D721Med (cell line): ENCODE results near the gene ATP10A.

Experiments
- DNase-seq: peaks from one replicate; pipeline ENCODE4 v3.0.0; 2011; ENCODE audit warnings: low spot score; ENCODE audit not compliant: insufficient read length
- FAIRE-seq: peaks from 2 replicates; lab custom pipeline; 2011; peaks lifted over from hg19 to GRCh38; lab: Jason Lieb, UNC
- TF ChIP-seq, protein P1 (sequence below): IDR thresholded peaks from 2 replicates; pipeline ENCODE4 v1.5.1; 2012; ENCODE audit warnings: mild to moderate bottlenecking, control low read depth; ENCODE audit not compliant: insufficient read depth; ENCODE audit errors: missing control alignments

The ATP10A gene

DNA sequence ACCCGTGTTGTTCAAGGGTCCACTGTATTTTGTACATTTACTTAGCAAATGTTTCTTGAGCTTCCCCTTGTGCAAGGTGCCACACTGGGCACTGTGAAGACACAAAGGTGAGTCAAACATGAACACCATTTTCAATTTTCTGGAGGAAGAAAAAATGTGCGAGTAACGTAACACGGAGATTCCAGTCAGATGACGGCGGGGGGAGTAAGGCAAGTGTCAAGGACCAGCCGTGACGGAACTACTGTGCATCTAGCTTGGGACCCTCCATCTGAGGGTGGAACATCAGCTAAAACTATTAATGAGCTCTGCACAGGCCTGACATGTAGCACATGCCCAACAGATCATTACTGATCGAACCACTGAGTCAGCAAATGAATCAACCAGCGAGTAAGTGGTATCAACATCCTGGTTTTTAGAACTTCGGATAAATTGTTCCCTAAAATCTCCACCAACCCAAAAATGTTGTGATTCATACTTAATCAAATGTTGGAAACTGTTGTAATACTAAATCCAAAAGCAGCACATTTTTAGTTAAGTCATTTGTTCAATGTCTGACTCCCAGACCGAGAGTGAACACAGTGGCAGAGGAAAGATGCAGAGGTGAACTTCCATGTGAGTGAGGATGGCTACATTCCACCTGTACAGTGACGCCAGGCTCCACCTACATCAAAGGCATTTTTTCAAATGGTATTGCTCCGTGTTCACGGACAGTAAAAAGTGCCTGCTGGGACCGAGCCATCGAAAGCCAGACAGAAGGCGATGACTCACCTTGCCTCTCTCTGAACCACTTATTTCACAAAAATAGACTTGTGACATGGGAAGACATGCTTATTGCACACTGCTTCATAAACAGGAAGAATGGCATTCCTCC is 172.2 kb downstream of the ATP10A start:
- no peak for FAIRE-seq
- DNase-seq, result no peak
- TF ChIP-seq, protein P1, sequence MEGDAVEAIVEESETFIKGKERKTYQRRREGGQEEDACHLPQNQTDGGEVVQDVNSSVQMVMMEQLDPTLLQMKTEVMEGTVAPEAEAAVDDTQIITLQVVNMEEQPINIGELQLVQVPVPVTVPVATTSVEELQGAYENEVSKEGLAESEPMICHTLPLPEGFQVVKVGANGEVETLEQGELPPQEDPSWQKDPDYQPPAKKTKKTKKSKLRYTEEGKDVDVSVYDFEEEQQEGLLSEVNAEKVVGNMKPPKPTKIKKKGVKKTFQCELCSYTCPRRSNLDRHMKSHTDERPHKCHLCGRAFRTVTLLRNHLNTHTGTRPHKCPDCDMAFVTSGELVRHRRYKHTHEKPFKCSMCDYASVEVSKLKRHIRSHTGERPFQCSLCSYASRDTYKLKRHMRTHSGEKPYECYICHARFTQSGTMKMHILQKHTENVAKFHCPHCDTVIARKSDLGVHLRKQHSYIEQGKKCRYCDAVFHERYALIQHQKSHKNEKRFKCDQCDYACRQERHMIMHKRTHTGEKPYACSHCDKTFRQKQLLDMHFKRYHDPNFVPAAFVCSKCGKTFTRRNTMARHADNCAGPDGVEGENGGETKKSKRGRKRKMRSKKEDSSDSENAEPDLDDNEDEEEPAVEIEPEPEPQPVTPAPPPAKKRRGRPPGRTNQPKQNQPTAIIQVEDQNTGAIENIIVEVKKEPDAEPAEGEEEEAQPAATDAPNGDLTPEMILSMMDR, result no peak

DNA sequence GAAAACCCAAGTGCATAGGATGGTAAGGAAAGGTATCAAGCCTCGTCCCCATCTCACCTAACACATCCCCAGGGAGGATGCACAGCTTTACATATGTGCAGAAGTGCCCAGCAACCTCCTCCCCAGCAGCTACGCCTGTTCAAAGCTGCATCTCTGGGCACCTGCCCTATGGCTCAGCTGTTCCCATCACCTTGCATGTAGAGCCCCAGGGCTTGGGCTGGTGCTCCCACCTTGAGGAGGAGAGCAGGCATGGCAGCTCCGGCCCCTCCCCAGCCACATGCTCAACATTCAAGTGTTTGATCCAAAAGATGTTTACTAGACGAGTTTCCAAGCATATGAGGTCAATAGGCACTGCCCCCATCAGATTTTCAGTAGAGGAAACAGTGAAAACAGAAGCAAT is 173.5 kb downstream of the ATP10A start:
- no peak for DNase-seq
- TF ChIP-seq, protein P1, result peak; percentile 20
- FAIRE-seq, result no peak

DNA sequence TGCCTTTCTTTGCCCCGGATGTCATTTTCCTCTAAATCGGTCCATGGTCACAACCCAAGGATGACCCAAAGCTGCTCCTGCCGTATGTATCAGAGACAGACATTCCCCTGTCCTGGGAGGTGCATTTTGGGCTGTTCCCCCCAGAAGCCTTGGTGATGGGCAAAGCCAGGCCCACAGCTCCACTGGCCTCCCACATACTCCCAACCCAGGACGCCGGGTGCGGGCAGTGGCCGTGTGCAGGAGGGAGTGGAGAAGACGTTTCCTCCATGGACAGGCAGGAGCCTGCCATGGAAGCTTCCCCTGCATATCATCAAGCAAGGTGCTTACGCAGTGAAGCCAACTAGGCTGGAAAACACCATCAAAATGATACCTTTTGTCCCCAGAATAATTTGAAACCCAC is 175.0 kb downstream of the ATP10A start:
- TF ChIP-seq, protein P1, result no peak
- DNase-seq (no peak), FAIRE-seq (no peak)

DNA sequence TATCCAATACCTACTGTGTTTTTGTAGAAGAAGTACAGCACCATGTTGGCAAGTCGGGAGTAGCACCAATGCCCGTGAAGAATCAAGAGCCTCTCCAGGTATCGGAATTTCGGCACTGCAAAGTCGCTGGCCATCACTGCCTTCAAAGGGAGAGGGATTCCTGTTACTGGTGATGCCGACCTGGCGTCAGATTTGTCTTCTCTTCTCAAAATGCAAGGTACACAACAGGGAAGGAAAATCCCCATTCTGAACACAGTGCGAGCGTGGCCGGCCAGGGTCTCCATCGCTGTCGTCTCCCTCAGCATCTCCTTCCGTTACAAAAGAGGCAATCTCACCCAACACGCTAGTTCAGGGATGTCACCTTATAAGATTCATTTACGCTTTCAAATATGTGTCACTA is 175.4 kb downstream of the ATP10A start:
- DNase-seq (no peak), FAIRE-seq (no peak)
- TF ChIP-seq, protein P1, result no peak

DNA sequence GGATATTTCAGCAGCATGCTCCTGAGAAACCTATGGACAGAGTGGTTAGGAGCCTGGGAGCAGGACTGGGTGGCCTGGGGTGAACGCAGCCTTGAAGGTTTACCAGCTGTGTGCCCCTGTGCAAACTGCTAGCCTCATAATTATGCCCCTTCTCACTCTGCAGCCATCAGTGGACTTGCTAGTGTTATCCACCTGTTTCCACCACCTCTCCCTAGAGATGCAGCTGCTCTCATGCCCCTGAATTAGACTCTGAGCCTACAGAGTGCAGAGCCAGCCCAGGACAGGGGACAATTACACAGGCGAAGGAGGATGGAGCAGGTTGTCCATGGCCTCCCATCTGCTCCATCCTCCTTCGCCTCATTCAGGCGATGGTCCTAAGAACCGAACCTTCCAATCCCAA is 175.9 kb downstream of the ATP10A start:
- no peak for DNase-seq
- TF ChIP-seq, protein P1, result no peak
- no peak for FAIRE-seq

DNA sequence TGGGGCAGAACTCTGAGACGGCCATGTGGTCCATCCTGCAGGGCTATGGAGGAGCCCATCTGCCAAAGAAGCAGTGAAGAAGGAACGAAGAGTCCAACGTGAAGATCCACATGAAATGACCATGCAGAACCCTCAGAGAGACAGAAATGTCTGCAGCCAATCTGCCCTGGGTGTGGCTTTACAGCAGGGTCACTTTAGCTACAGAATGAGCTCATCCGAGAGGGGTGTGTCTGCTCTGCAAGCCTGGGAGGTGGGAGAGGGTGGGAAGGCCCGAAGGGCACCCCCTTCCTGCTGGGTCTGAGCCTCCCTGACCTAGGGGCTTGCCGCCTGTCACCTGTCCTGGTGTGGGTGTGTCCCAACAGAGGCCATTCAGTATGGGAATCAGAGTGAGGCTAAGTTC is 176.3 kb downstream of the ATP10A start:
- no peak for DNase-seq
- TF ChIP-seq, protein P1, result no peak
- FAIRE-seq, result no peak
